GM18517 (cell line): ENCODE results near the gene BAHCC1.

Experiments used
- ATAC-seq: cut with Tn5 transposase; IDR thresholded peaks from one replicate; pipeline ENCODE4 v1.9.1; 2021; ENCODE audit warnings: mild to moderate bottlenecking, moderate library complexity; ENCODE audit not compliant: unreplicated experiment

Gene BAHCC1

GRCh38 chr17:81396722-81397313, 1.6 kb downstream of the BAHCC1 start:
- ATAC-seq, result no peak

- ATAC-seq, result no peak
These were observed 2.3 kb downstream of the BAHCC1 start for GRCh38 chr17:81397314-81398175.

GRCh38 chr17:81398176-81398831, 3.0 kb downstream of the BAHCC1 start:
- ATAC-seq, result no peak

- ATAC-seq, result no peak
These were observed 3.7 kb downstream of the BAHCC1 start for GRCh38 chr17:81398832-81399411.

- ATAC-seq, result no peak
These were observed 4.4 kb downstream of the BAHCC1 start for GRCh38 chr17:81399481-81400153.

- ATAC-seq, result no peak
These were observed 5.1 kb downstream of the BAHCC1 start for GRCh38 chr17:81400154-81400977.

- no peak for ATAC-seq
These were observed 5.9 kb downstream of the BAHCC1 start for GRCh38 chr17:81400996-81401722.

GRCh38 chr17:81401723-81402529, 6.7 kb downstream of the BAHCC1 start:
- ATAC-seq, result no peak

GRCh38 chr17:81402530-81402941, 7.3 kb downstream of the BAHCC1 start:
- ATAC-seq, result no peak

- no peak for ATAC-seq
These were observed 7.8 kb downstream of the BAHCC1 start for GRCh38 chr17:81402981-81403467.

- ATAC-seq, result no peak
These were observed 8.6 kb downstream of the BAHCC1 start for GRCh38 chr17:81403671-81404534.

GRCh38 chr17:81404558-81405165, 9.4 kb downstream of the BAHCC1 start:
- no peak for ATAC-seq

GRCh38 chr17:81405411-81405872, 10.2 kb downstream of the BAHCC1 start:
- no peak for ATAC-seq

GRCh38 chr17:81406117-81406953, 11.1 kb downstream of the BAHCC1 start:
- no peak for ATAC-seq

GRCh38 chr17:81408049-81408448, 12.8 kb downstream of the BAHCC1 start:
- ATAC-seq, result no peak
